ENCODE measurements around the gene PPIAL4G.
A peak's percentile ranks its signal among the peaks of the same experiment; 100 is the strongest.
"Not testable (repeated sequence)": the region's sequence is repeated elsewhere in the genome, so short reads cannot be mapped to it uniquely, and the experiment has no call there.

PPIAL4G gene

DNA sequence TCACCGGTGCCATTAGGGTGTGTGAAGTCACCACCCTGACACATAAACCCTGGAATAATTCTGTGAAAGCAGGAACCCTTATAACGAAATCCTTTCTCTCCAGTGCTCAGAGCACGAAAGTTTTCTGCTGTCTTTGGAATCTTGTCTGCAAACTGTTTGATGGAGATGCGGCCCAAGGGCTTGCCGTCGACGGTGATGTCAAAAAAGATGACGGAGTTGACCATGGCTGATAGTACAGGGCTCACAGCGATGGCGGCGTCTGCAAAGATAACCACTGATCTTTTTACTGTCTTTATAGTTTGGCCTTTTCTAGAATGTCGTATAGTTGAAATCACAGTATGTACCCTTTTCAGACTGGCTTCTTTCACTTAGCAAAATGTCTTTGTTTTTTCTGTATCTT lies at the start of gene PPIAL4G:
PPIAL4G (minus strand) TSS at position 274 of the 400 bp plus-strand sequence; CDS start at position 224, 50 bp downstream.
- in situ Hi-C loops (cut with HindIII; ENCODE audit: low pct_ligation_motif_present, low pct_unique_long_range_greater_than_20kb, low sequenced_read_pairs); DNase-seq: not testable (repeated sequence)

DNA sequence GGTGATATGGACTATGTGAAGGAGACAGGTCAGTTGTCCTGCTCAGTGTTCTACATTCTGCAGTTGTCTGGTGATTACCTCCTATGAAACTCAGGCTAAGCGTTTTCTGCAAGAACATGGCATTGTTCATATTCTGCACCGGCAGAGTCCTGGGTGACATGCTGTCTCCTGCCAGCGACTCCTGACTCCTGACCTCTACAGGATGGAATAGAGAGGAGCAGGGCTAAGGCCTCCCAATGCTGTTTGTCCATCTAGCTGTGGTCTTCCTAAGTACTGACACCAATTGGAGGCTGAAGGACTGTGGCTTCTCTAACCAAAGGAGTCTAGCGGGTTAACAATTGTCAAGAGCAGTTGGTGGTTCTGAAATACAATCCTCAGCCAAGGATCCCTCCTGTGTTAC lies 49.1 kb upstream of the PPIAL4G start:
- in situ Hi-C loops (cut with HindIII; ENCODE audit: low pct_ligation_motif_present, low pct_unique_long_range_greater_than_20kb, low sequenced_read_pairs); DNase-seq: not testable (repeated sequence)

DNA sequence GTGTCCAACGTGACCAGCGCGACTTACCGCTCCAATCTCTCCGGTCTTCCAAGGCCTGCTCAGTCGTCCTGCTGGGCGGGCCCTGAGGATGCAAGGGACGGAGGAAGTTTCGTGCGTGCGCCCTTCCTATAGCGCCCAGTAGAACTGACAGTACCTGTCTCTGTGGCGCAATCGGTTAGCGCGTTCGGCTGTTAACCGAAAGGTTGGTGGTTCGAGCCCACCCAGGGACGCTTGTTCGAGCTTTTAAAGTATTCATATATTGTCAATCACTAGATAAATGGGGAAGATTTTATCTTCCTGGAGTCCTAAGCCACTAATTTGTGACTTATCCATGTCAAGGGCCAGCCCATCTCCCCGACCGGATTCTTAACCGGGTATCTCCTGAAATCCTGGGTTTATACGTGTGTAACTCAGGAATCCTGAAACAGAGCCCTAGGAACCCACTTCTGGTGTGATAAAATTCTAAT lies 46.0 kb upstream of the PPIAL4G start:
- in situ Hi-C loops (cut with HindIII; ENCODE audit: low pct_ligation_motif_present, low pct_unique_long_range_greater_than_20kb, low sequenced_read_pairs) = not testable (repeated sequence)
- DNase-seq = peak; percentile 73

DNA sequence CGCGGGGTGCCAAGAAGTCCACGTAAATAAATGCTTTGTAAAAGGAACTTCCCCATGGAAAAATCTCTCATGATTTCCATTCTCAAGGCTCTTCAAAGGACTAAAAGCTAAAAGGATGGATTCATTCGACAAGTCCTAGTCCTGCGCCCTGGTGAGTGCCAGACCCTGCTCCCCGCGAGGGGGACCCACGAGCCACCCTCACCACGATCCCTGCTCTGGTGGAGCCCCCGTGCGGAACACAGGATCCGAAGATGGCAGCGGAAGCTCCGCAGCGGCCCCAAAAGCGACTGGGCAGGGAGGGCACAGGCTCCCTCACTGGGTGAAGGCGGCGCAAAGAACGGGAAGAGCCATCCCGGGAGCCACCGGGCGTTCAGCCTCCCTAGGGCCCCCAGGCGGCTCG lies 45.5 kb upstream of the PPIAL4G start:
- in situ Hi-C loops (cut with HindIII; ENCODE audit: low pct_ligation_motif_present, low pct_unique_long_range_greater_than_20kb, low sequenced_read_pairs); DNase-seq: not testable (repeated sequence)

DNA sequence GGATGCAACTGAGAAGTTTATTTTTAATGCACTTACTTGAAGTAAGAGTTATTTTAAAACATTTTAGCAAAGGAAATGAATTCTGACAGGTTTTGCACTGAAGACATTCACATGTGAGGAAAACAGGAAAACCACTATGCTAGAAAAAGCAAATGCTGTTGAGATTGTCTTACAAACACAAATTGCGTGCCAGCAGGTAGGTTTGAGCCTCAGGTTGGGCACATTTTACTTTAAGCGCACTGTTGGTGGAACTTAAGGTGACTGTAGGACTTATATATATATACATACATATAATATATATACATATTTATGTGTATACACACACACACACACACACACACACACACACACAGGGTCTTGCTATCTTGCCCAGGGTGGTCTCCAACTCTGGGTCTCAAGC lies 43.5 kb upstream of the PPIAL4G start:
- DNase-seq; in situ Hi-C loops (cut with HindIII; ENCODE audit: low pct_ligation_motif_present, low pct_unique_long_range_greater_than_20kb, low sequenced_read_pairs): not testable (repeated sequence)

DNA sequence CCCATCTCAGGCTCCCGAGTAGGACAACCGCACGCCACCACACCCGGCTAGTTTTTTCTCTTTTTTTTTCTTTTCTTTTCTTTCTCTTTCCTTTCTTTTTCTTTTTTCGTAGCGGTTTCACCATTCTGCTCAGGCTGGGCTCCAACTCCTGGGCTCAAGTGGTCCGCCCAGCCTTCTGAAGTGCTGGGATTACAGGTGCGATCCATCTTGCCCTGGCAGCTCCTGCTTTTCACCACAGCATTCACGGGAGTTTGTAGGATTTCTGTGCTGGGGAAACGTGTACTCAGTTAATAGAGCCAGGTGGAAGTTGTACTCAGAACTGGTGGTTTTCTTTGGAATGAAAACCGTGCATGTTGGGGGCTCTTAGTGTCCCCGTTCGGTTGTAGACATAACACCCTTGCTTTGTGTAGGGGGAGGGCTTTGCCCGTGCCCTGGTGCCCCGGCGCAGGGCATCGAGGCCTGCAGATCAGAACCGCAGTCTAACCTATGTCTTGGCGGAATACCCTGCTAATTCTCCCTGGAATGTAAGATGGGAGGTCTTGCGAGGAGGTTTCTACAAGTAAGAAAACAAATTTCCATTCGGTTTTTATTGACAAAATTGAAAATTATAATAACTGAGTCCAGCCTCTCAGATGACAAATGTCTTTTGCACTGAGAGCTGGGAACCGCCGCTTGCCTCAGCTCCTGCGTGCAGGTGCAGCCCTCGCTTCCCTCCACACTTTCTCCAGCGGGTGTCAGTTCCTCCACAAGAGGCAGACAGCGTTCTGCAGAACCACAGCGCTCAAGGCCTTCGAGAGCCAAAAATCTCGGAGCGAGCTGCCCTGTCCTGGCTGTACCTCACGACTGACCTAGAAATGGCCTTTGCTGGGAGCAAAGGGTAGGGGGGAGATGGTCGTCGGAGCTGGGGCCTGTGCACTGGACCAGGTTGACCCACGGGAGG lies 40.4 kb upstream of the PPIAL4G start:
- in situ Hi-C loops (cut with HindIII; ENCODE audit: low pct_ligation_motif_present, low pct_unique_long_range_greater_than_20kb, low sequenced_read_pairs); DNase-seq: not testable (repeated sequence)

DNA sequence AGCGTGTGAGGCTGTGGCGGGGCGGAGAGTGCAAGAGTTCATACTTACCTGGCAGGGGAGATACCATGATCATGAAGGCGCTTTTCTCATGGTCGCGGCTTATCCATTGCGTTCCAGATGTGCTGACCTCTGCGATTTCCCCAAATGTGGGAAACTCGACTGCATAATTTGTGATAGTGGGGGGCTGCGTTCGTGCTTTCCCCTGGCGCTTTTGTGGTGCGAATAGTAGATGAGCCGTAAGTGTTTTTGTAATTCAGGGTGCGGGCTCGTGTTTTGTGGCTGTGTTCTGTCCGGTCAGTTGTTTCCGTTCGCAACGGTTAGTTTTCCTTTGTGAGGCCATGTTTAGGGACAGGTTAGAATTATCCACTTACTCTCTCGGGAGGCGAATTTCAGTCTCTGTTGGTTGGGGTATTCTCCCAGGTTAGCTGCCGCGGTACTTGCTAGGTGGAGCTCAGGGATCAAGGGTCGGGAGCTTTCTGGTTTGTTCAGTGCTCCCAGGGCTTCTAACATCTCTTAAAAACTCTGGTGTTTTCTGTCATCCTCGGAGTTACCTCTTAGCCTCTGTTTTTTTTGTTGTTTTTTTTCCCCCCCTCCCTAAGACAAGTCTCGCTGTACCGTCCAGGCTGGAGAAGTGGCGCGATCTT lies 39.6 kb upstream of the PPIAL4G start:
- in situ Hi-C loops (cut with HindIII; ENCODE audit: low pct_ligation_motif_present, low pct_unique_long_range_greater_than_20kb, low sequenced_read_pairs) = not testable (repeated sequence)

DNA sequence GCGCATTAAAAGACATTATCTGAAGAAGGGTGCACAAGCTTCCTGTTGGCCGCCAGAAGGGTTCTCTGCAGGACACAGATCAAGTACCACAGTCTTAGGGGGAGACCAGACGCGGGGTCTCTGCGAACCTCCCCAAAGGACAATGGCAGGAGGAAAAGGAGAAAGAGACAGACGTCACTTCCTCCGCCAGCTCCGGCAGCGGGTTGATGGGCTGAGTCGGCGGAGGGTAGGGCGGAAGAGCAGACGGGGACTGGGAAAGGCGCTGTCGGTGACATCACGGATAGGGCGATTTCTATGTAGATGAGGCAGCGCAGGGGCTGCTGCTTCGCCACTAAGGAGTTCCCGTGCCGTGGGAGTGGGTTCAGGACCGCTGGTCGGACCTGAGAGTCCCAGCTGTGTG lies 39.0 kb upstream of the PPIAL4G start:
- peak; percentile 90 for DNase-seq
- in situ Hi-C loops (cut with HindIII; ENCODE audit: low pct_ligation_motif_present, low pct_unique_long_range_greater_than_20kb, low sequenced_read_pairs) = not testable (repeated sequence)

More for the DNA sequence above, 39.6 kb upstream of the PPIAL4G start:
- peak; percentile 99 for DNase-seq

DNA sequence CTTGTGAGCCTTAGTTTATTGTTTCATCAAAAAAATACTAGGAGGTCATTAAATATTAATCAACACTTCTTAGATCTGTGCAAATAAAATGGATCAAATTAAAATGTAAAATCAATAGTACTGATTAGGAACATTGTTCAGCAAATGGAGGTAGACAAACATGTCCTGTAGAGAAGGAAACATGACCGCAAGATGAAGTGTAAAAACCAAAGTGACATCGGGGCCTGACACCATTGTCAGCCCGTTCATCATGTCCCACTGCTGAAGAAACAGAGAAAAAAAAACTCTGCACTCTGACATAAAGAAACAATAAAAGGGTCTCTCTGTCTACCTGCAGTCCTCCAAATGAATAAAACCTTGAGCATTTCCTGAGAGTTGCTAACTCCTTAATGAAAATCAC lies 31.2 kb upstream of the PPIAL4G start:
- in situ Hi-C loops (cut with HindIII; ENCODE audit: low pct_ligation_motif_present, low pct_unique_long_range_greater_than_20kb, low sequenced_read_pairs); DNase-seq: not testable (repeated sequence)

DNA sequence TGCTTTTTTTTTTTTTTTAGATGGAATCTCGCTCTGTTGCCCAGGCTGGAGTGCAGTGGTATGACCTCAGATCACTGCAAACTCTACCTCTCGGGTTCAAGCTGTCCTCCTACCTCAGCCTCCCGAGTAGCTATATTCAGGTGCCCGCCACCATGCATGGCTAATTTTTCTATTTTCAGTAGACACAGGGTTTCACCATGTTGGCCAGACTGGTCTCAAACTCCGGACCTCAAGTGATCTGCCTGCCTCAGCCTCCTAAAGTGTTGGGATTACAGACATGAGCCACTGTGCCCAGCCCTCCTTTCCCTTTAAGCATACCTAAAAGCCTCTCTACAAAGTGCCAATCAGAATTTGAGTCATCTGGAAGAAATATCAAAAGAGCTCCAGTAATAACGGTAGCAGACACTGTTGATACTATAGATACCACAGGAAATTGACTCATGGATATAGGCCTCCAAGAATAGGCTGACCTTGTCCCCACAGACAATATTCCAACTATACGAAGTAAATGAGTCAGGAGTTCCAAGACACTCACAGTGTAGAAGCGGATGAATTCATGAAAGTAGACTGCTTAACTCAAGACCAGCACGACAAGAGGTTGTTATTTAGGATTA lies 29.6 kb upstream of the PPIAL4G start:
- DNase-seq; in situ Hi-C loops (cut with HindIII; ENCODE audit: low pct_ligation_motif_present, low pct_unique_long_range_greater_than_20kb, low sequenced_read_pairs): not testable (repeated sequence)

DNA sequence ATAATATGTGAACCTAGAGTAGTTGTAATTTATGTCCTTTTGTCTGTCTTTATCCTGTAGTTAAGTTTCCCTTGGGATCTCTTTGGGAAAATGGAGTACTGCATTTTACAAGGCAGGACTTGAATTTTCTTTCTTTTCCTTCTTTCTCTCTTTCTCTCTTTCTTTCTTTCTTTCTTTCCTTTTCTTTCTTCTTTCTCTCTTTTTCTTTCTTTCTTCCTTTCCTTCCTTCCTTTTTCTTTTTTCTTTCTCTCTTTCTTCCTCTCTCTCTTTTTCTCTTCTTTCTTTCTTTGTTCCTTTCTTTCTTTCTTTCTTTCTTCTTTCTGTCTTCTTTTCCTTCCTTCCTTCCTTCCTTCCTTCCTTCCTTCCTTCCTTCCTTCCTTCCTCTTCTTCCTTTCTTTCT lies 10.8 kb upstream of the PPIAL4G start:
- DNase-seq; in situ Hi-C loops (cut with HindIII; ENCODE audit: low pct_ligation_motif_present, low pct_unique_long_range_greater_than_20kb, low sequenced_read_pairs): not testable (repeated sequence)

DNA sequence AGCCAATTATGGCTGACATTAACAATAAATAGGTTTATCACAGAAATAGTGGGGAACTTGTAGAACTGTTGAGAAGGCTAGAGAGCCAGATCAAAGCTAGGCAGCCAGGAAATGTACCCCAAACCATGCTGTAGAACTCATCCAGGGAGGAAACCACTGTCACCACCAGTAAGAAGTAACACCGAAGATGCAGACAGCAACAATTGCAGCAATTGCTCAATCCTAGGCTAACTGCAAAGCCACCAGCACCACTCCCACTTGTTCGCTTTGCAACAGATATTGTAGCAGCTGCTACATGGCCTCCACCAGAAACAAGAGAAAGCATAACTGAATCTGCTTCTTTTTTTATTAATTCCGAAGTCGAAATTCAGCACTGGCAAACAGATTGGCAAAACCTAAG lies 2.0 kb downstream of the PPIAL4G start:
- in situ Hi-C loops (cut with HindIII; ENCODE audit: low pct_ligation_motif_present, low pct_unique_long_range_greater_than_20kb, low sequenced_read_pairs); DNase-seq: not testable (repeated sequence)

DNA sequence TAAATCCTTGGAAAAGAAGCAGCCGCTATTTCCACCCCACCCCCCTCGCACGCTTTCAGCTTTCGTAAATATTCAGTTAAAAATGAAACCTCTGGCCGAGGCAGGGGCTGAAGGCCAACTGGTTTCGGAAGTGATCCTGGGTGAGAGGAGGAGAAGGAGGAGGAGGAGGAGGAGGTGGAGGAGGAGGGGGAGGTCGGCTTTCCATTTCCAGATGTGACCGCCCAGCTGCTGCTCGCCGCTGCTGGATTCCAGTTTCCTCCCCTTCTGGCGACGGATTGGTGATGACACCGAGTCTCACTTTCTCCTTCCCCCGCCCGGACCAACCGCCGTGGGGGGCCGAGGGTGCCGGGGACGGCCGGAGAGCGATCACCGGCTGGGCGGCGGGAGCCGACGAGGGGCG lies 23.4 kb downstream of the PPIAL4G start:
- DNase-seq; in situ Hi-C loops (cut with HindIII; ENCODE audit: low pct_ligation_motif_present, low pct_unique_long_range_greater_than_20kb, low sequenced_read_pairs): not testable (repeated sequence)

DNA sequence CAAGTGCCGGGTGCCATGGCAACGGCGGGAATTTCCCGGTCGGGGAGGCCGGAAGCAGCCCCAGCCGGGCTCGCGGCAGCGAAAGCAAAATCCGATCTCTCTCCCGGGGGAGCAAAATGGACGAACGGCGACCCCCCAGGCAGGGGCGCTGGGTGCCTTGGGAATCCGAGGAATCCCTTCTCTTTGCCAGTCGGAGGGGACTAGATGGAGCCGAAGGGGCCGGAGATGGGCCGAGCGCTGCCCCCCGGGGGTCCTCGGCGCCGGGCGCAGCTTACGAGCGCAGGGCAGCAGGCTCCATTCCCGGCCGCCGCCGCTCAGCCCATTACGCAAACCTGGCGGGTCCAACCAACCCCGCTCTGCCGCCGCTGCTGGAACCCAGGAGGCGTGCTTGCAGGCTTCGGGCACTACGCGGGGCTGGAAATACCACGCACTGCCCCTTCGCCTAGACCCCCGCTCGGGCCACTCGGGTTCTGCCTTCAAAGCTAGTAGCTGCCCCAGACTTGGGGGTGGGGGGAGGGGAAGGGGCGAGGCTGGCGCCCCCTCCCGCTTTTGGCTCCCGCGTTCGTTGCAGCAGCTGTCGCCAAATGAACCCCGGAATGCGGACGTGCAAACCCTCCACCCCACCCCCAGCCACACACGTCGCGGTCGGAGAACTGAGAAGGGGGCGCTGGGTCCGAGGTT lies 24.1 kb downstream of the PPIAL4G start:
- DNase-seq = peak; percentile 22
- in situ Hi-C loops (cut with HindIII; ENCODE audit: low pct_ligation_motif_present, low pct_unique_long_range_greater_than_20kb, low sequenced_read_pairs) = not testable (repeated sequence)

DNA sequence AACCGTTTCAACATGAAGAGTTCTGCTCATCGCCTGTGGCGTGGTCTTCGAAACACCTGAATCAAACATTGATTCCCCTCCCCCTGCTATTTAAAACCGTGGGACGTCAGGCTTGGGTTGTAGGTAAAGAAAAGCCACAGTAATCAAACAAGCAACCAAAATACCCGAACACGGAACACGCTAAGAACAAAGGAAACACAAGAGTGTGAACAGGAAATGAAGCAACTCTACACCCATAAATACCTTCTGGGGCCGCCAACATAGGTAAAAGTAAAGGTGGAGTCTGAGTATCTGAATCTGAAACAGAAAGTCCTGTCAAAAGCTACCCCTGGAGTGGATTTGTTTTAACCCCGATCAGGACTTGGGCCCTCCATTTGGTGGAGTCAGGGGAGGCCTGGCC lies 24.7 kb downstream of the PPIAL4G start:
- in situ Hi-C loops (cut with HindIII; ENCODE audit: low pct_ligation_motif_present, low pct_unique_long_range_greater_than_20kb, low sequenced_read_pairs); DNase-seq: not testable (repeated sequence)

DNA sequence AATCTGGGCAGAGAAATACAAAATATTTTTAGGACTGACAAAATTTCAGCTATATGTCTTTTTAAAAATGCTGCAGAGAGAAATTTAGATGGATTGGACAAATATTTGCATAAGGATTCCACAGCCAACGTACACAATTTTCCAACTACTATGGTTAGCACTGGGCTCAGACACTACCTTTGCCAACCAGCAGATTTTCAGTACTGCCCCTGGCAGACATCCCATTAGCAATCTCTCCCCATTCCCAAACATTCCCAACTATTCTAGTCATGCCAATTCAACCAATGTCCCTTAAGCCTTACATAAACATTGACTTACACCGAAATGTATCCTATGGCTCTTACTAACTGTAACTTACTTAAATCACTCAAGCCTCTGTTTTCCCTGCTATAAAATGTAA lies 30.3 kb downstream of the PPIAL4G start:
- in situ Hi-C loops (cut with HindIII; ENCODE audit: low pct_ligation_motif_present, low pct_unique_long_range_greater_than_20kb, low sequenced_read_pairs); DNase-seq: not testable (repeated sequence)

DNA sequence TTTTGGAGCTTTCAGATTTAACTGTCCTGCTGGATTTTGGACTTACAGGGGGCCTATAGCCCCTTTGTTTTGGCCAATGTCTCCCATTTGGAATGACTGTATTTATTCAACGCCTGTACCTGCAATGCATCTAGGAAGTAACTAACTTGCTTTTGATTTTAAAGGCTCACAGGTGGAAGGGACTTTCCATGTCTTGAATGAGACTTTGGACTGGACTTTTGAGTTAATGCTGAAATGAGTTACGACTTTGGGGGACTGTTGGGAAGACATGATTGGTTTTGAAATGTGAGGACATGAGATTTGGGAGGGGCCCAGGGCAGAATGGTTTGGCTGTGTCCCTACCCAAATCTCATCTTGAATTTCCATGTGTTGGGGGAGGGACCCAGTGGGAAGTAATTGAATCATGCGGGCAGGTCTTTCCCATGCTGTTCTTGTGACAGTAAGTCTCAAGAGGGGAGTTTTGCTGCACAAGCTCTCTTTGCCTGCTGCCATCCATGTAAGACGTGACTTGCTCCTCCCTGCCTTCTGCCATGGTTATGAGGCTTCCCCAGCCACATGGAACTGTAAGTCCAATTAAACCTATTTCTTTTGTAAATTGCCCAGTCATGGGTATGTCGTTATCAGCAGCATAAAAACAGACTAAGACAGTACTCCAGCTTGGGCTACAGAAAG lies 43.3 kb downstream of the PPIAL4G start:
- in situ Hi-C loops (cut with HindIII; ENCODE audit: low pct_ligation_motif_present, low pct_unique_long_range_greater_than_20kb, low sequenced_read_pairs); DNase-seq: not testable (repeated sequence)

DNA sequence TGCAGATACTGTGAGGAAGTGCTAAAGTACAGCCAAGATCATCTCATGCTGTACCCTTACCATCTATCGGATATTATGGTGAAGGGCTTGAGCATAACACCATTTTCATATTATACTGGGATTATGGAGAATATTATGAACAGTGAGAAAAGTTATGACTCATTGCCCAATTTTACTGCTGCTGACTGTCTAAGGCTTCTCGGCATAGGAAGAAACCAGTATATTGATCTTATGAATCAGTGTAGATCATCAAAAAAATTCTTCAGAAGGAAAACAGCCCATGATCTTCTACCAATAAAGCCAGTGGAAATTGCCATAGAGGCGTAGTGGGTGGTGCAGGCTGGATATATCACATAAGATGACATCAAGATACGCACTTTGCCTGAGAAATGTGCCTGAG lies 47.7 kb downstream of the PPIAL4G start:
- in situ Hi-C loops (cut with HindIII; ENCODE audit: low pct_ligation_motif_present, low pct_unique_long_range_greater_than_20kb, low sequenced_read_pairs) = no loop called here
- no peak for DNase-seq

Data from ACHN (cell line).